Common myeloid progenitor, CD34-positive (primary cell): ENCODE measurements around the gene ALG9.

Experiments used
- CTCF ChIA-PET: fragments of 350-600 bp; sonication (Branson Sonifier 250); formaldehyde crosslinking; loops from one replicate; lab custom pipeline; 2021; ENCODE audit warnings: antibody characterized with exemption; lab: Charles Lee
- POLR2A ChIA-PET: fragments of 350-600 bp; sonication (Branson Sonifier 250); formaldehyde crosslinking; loops from one replicate; lab custom pipeline; 2021; ENCODE audit warnings: antibody characterized with exemption; lab: Charles Lee
- DNase-seq, 3 donors: peaks; one replicate each; pipeline versions ENCODE4 v3.0.0 to v3.0.0-alpha.2; 2013
- H3K27ac ChIP-seq, 2 experiments: 1 replicate in 1 of 2; 2 replicates in 1 of 2; pipeline ENCODE4 v1.7.0; 2013; ENCODE audit warnings: inconsistent platforms in 2 of 2, low read length in 2 of 2, mild to moderate bottlenecking in 2 of 2, low read depth in 1 of 2, moderate library complexity in 1 of 2; ENCODE audit not compliant: severe bottlenecking in 2 of 2, insufficient read depth in 1 of 2, poor library complexity in 1 of 2
- H3K27me3 ChIP-seq, 5 experiments: replicated peaks in 2 of 5; 1 replicate in 3 of 5; 2 replicates in 2 of 5; pipeline versions ENCODE4 v1.6.1 to v1.7.0; 2013; ENCODE audit warnings: low read length in 4 of 5, mild to moderate bottlenecking in 2 of 5, moderate library complexity in 2 of 5, inconsistent platforms in 1 of 5; ENCODE audit not compliant: insufficient read depth in 5 of 5, control insufficient read depth in 4 of 5
- H3K36me3 ChIP-seq, 4 experiments: 1 replicate in 2 of 4; 2 replicates in 2 of 4; pipeline versions ENCODE4 v1.6.1 to v1.7.0; 2013; ENCODE audit warnings: low read length in 3 of 4, control low read depth in 1 of 4, mild to moderate bottlenecking in 1 of 4; ENCODE audit not compliant: control insufficient read depth in 4 of 4, insufficient read depth in 4 of 4
- H3K4me1 ChIP-seq, 4 experiments: 1 replicate in 3 of 4; 2 replicates in 1 of 4; pipeline versions ENCODE4 v1.6.1 to v1.7.1; 2013; ENCODE audit warnings: low read length in 3 of 4, mild to moderate bottlenecking in 3 of 4, control low read depth in 1 of 4, inconsistent platforms in 1 of 4, moderate library complexity in 1 of 4; ENCODE audit not compliant: control insufficient read depth in 4 of 4, insufficient read depth in 4 of 4; ENCODE audit errors: control extremely low read depth in 1 of 4
- H3K4me3 ChIP-seq, 7 experiments: 1 replicate in 4 of 7; 2 replicates in 3 of 7; pipeline versions ENCODE4 v1.5.1 to v1.7.0; 2013; ENCODE audit warnings: mild to moderate bottlenecking in 7 of 7, low read length in 6 of 7, moderate library complexity in 6 of 7, inconsistent platforms in 2 of 7, low read depth in 2 of 7, control low read depth in 1 of 7; ENCODE audit not compliant: insufficient read depth in 4 of 7, control insufficient read depth in 1 of 7; ENCODE audit errors: extremely low read depth in 1 of 7
- H3K9me3 ChIP-seq, 5 experiments: 1 replicate in 4 of 5; 2 replicates in 1 of 5; pipeline versions ENCODE4 v1.6.1 to v1.7.1; 2013; ENCODE audit warnings: low read length in 4 of 5, mild to moderate bottlenecking in 2 of 5, inconsistent platforms in 1 of 5, low read depth in 1 of 5, moderate library complexity in 1 of 5; ENCODE audit not compliant: control insufficient read depth in 4 of 5, insufficient read depth in 2 of 5; ENCODE audit errors: control extremely low read depth in 1 of 5
- WGBS: methylation state at CpG from one replicate; pipeline ENCODE4 v1.1.5; 2013; ENCODE audit not compliant: insufficient coverage; 5-methylcytosine and 5-hydroxymethylcytosine counted together

ALG9 gene

GRCh38 chr11:111837366-111837891 is 34.0 kb downstream of the ALG9 start:
- H3K9me3 ChIP-seq = no peaks in the 10 kb centered on the region
- DNase-seq = no peak
- no peak overlapping the region for H3K4me3 ChIP-seq
- CTCF ChIA-PET = no interaction called here
- H3K27ac ChIP-seq = no peak overlapping the region
- 100% methylated on average over 2 of the region's 5 CpGs for WGBS
- peaks cover 4 to 58% (median 25%) of the 10 kb centered on the region in 4 experiments for H3K36me3 ChIP-seq
- POLR2A ChIA-PET = no interaction called here
- peaks cover 0 to 7% (median 0%) of the 10 kb centered on the region in 4 experiments for H3K4me1 ChIP-seq
- H3K27me3 ChIP-seq = no peaks in the 10 kb centered on the region

- no peak overlapping the region for H3K27ac ChIP-seq
- peaks cover 4 to 59% (median 26%) of the 10 kb centered on the region in 4 experiments for H3K36me3 ChIP-seq
- no peak overlapping the region for H3K4me3 ChIP-seq
- H3K4me1 ChIP-seq = peaks cover 0 to 7% (median 0%) of the 10 kb centered on the region in 4 experiments
- WGBS = 100% methylated on average over 1 of the region's 1 CpG
- POLR2A ChIA-PET = no interaction called here
- DNase-seq = no peak
- no peaks in the 10 kb centered on the region for H3K27me3 ChIP-seq
- CTCF ChIA-PET = no interaction called here
- H3K9me3 ChIP-seq = no peaks in the 10 kb centered on the region
These were observed 34.7 kb downstream of the ALG9 start for GRCh38 chr11:111836721-111837120.

GRCh38 chr11:111836162-111836561 is 35.2 kb downstream of the ALG9 start:
- Histone ChIP-seq H3K4me1 (peaks cover 0 to 7% (median 0%) of the 10 kb centered on the region in 4 experiments), H3K36me3 (peaks cover 6 to 63% (median 26%) of the 10 kb centered on the region in 4 experiments), H3K27me3 (no peaks in the 10 kb centered on the region), H3K27ac (no peak overlapping the region), H3K9me3 (no peaks in the 10 kb centered on the region), H3K4me3 (no peak overlapping the region)
- no peak for DNase-seq
- ChIA-PET CTCF (interaction anchor here (4.2 kb wide), 1 partner anchor 8 kb away, joined by 24 read pairs; no protein-coding TSS in a partner anchor), POLR2A (no interaction called here)
- 100% methylated on average over 1 of the region's 1 CpG for WGBS

- DNase-seq = no peak
- H3K36me3 ChIP-seq = peaks cover 9 to 64% (median 26%) of the 10 kb centered on the region in 4 experiments
- no peaks in the 10 kb centered on the region for H3K27me3 ChIP-seq
- peaks cover 0 to 7% (median 0%) of the 10 kb centered on the region in 4 experiments for H3K4me1 ChIP-seq
- H3K9me3 ChIP-seq = no peaks in the 10 kb centered on the region
- H3K4me3 ChIP-seq = no peak overlapping the region
- WGBS = 93% methylated on average over 6 of the region's 7 CpGs
- H3K27ac ChIP-seq = no peak overlapping the region
- ChIA-PET POLR2A (no interaction called here), CTCF (interaction anchor here (4.2 kb wide), 1 partner anchor 8 kb away, joined by 24 read pairs; no protein-coding TSS in a partner anchor)
These were observed 35.7 kb downstream of the ALG9 start for GRCh38 chr11:111835665-111836064.

GRCh38 chr11:111834432-111835163 is 36.8 kb downstream of the ALG9 start:
- ChIA-PET POLR2A (no interaction called here), CTCF (interaction anchor here (0.7 to 4.2 kb wide), 3 partner anchors 9 to 43 kb away, joined by 3 to 24 read pairs (median 3); no protein-coding TSS in a partner anchor)
- Histone ChIP-seq H3K4me3 (no peak overlapping the region), H3K9me3 (no peaks in the 10 kb centered on the region), H3K4me1 (peaks cover 0 to 7% (median 0%) of the 10 kb centered on the region in 4 experiments), H3K36me3 (peaks cover 7 to 61% (median 24%) of the 10 kb centered on the region in 4 experiments), H3K27ac (no peak overlapping the region), H3K27me3 (no peaks in the 10 kb centered on the region)
- 95% methylated on average over 3 of the region's 3 CpGs for WGBS
- DNase-seq = no peak

- no peak for DNase-seq
- Histone ChIP-seq H3K4me1 (peaks cover 0 to 7% (median 0%) of the 10 kb centered on the region in 4 experiments), H3K9me3 (no peaks in the 10 kb centered on the region), H3K27ac (no peak overlapping the region), H3K4me3 (no peak overlapping the region), H3K36me3 (peaks cover 7 to 57% (median 25%) of the 10 kb centered on the region in 4 experiments), H3K27me3 (no peaks in the 10 kb centered on the region)
- CTCF ChIA-PET = interaction anchor here (0.7 to 4.2 kb wide), 2 partner anchors 10 to 44 kb away, joined by 3 to 24 read pairs; no protein-coding TSS in a partner anchor
- POLR2A ChIA-PET = no interaction called here
- no CpG with 5 or more reads among the region's 4 CpGs for whole genome bisulfite sequencing
These were observed 37.9 kb downstream of the ALG9 start for GRCh38 chr11:111833524-111833923.
